RCC 7860 (cell line): ENCODE results near the gene RNF149.

Experiments used
- DNase-seq: peaks from one replicate; pipeline ENCODE4 v3.0.0-alpha.2; 2015; ENCODE audit warnings: low spot score
- FAIRE-seq: peaks from 2 replicates; lab custom pipeline; 2012; peaks lifted over from hg19 to GRCh38; lab: Jason Lieb, UNC

Gene RNF149

GRCh38 chr2:101299604-101300003, 8.9 kb downstream of the RNF149 start:
- no peak for DNase-seq

GRCh38 chr2:101297383-101297782, 11.1 kb downstream of the RNF149 start:
- DNase-seq: no peak
- FAIRE-seq: no peak

More at GRCh38 chr2:101299604-101300003, 8.9 kb downstream of the RNF149 start:
- no peak for FAIRE-seq

- DNase-seq: no peak
- FAIRE-seq: no peak
Measured at GRCh38 chr2:101296371-101296770, 12.1 kb downstream of the RNF149 start.

GRCh38 chr2:101295895-101296294, 12.6 kb downstream of the RNF149 start:
- no peak for DNase-seq
- FAIRE-seq: no peak

- DNase-seq: no peak
- FAIRE-seq: no peak
Measured at GRCh38 chr2:101294861-101295260, 13.6 kb downstream of the RNF149 start.

GRCh38 chr2:101293544-101293943, 15.0 kb downstream of the RNF149 start:
- no peak for FAIRE-seq
- DNase-seq: no peak

GRCh38 chr2:101291973-101292372, 16.5 kb downstream of the RNF149 start:
- DNase-seq: no peak
- no peak for FAIRE-seq

- FAIRE-seq (no peak), DNase-seq (no peak)
Measured at GRCh38 chr2:101290711-101291110, 17.8 kb downstream of the RNF149 start.

GRCh38 chr2:101287303-101287702, 21.2 kb downstream of the RNF149 start:
- DNase-seq (no peak), FAIRE-seq (no peak)

GRCh38 chr2:101286684-101287083, 21.8 kb downstream of the RNF149 start:
- FAIRE-seq (no peak), DNase-seq (no peak)

- DNase-seq (no peak), FAIRE-seq (no peak)
Measured at GRCh38 chr2:101282980-101283379, 25.5 kb downstream of the RNF149 start.

- FAIRE-seq (no peak), DNase-seq (no peak)
Measured at GRCh38 chr2:101281482-101281881, 27.0 kb downstream of the RNF149 start.

GRCh38 chr2:101278925-101279324, 29.6 kb downstream of the RNF149 start:
- FAIRE-seq (no peak), DNase-seq (no peak)

- FAIRE-seq (no peak), DNase-seq (no peak)
Measured at GRCh38 chr2:101277111-101277510, 31.4 kb downstream of the RNF149 start.

GRCh38 chr2:101274142-101274541, 34.4 kb downstream of the RNF149 start:
- DNase-seq: no peak

GRCh38 chr2:101273056-101273455, 35.4 kb downstream of the RNF149 start:
- DNase-seq (peak; percentile 24), FAIRE-seq (no peak)

More at GRCh38 chr2:101274142-101274541, 34.4 kb downstream of the RNF149 start:
- FAIRE-seq: no peak

- FAIRE-seq: peak; percentile 23
- no peak for DNase-seq
Measured at GRCh38 chr2:101272045-101272784, 36.3 kb downstream of the RNF149 start.

GRCh38 chr2:101270700-101271259, 37.7 kb downstream of the RNF149 start:
- DNase-seq (no peak), FAIRE-seq (no peak)

- FAIRE-seq: peak; percentile 91
- peak; percentile 73 for DNase-seq
Measured at GRCh38 chr2:101267671-101268656, 40.5 kb downstream of the RNF149 start.

- FAIRE-seq: no peak
Measured at GRCh38 chr2:101265893-101266499, 42.5 kb downstream of the RNF149 start.

GRCh38 chr2:101264360-101264939, 44.1 kb downstream of the RNF149 start:
- DNase-seq: no peak
- FAIRE-seq: no peak

More at GRCh38 chr2:101265893-101266499, 42.5 kb downstream of the RNF149 start:
- DNase-seq: no peak
